Fibroblast of lung (primary cell): ENCODE results near the gene ZGLP1.

Experiments used
- EZH2 ChIP-seq: IDR thresholded peaks from 2 replicates; pipeline ENCODE4 v1.5.1; 2012; ENCODE audit warnings: low read length, control low read depth, mild to moderate bottlenecking; ENCODE audit errors: missing control alignments
- TF ChIP-seq, protein P1 (sequence below), 2 donors: IDR thresholded peaks in 1 of 2; conservative IDR thresholded peaks in 1 of 2; 1 replicate in 1 of 2; 2 replicates in 1 of 2; pipeline ENCODE4 v1.5.1; 2011 to 2012; ENCODE audit warnings: low read length in 2 of 2, control low read depth in 1 of 2, inconsistent platforms in 1 of 2, low read depth in 1 of 2, mild to moderate bottlenecking in 1 of 2

DNA sequence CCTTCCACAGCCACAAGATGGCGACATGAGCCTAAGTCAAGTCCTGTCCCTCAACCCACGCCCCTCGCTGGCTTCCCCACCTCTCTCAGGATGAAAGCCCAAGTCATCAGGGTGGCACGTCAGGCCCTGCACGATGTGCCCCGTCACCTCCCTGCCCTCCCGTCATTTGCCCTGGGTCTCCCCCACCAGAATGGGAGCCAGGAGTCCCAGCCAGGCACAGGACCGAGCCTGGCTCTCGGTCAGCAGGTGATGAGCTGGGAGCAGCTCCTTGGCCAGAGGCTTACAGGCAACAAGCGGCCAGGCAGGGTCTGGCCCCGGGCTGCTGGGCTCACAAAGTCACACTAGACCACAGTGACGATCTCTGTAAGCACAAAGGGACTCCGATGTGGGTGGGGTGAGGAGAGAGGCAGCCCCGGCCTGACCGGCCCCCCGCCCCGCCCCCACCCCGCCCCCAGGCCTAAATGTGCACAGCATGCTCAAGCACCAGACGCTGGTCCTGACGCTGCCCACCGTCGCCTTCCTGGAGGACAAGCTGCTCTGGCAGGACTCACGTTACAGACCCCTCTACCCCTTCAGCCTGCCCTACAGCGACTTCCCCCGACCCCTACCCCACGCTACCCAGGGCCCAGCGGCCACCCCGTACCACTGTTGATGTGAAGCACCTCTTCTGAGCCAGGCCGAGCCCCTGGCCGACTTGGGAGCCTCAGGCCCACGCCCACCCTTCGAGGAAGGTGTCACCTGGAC is 50.3 kb downstream of the ZGLP1 start:
- TF ChIP-seq, protein P1, sequence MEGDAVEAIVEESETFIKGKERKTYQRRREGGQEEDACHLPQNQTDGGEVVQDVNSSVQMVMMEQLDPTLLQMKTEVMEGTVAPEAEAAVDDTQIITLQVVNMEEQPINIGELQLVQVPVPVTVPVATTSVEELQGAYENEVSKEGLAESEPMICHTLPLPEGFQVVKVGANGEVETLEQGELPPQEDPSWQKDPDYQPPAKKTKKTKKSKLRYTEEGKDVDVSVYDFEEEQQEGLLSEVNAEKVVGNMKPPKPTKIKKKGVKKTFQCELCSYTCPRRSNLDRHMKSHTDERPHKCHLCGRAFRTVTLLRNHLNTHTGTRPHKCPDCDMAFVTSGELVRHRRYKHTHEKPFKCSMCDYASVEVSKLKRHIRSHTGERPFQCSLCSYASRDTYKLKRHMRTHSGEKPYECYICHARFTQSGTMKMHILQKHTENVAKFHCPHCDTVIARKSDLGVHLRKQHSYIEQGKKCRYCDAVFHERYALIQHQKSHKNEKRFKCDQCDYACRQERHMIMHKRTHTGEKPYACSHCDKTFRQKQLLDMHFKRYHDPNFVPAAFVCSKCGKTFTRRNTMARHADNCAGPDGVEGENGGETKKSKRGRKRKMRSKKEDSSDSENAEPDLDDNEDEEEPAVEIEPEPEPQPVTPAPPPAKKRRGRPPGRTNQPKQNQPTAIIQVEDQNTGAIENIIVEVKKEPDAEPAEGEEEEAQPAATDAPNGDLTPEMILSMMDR (conservative IDR thresholded peaks at IDR 0.05 in 1 of 2, IDR thresholded peaks at IDR 0.05 in 1 of 2; ENCODE audit: low read depth in 1 of 2, low read length in 2 of 2) = peak; percentile 75 to 77
- TF ChIP-seq EZH2 = no peak
